ENCODE data around the gene NKX6-2.

The NKX6-2 gene

GRCh38 chr10:132807621-132808049 is 21.7 kb upstream of the NKX6-2 start:
- Histone ChIP-seq H2BK15ac (ENCODE audit: low read length) (no peak overlapping the region), H3K18ac (ENCODE audit: low read length) (no peak overlapping the region), H3K4ac (ENCODE audit: low read length) (no peak overlapping the region), H4K91ac (ENCODE audit: low read depth, low read length, poor library complexity) (no peak overlapping the region), H3K14ac (ENCODE audit: low read length) (peak overlapping the region; percentile 31), H3K36me3 (replicated peaks in 1 of 2; ENCODE audit: control insufficient read depth in 2 of 2, insufficient read depth in 2 of 2, low read length in 2 of 2) (no peaks in the 10 kb centered on the region), H3K9me3 (replicated peaks in 1 of 2; ENCODE audit: control insufficient read depth in 2 of 2, insufficient read depth in 1 of 2, low read depth in 1 of 2, low read length in 2 of 2) (no peaks in the 10 kb centered on the region), H3K23ac (ENCODE audit: low read depth, low read length, poor library complexity) (no peak overlapping the region), H2BK120ac (ENCODE audit: low read depth, low read length) (no peak overlapping the region), H2BK12ac (ENCODE audit: low read length) (peak overlapping the region; percentile 30), H3K27ac (replicated peaks; ENCODE audit: low read length) (no peak overlapping the region), H3K27me3 (ENCODE audit: control insufficient read depth in 3 of 3, insufficient read depth in 3 of 3, low read depth in 1 of 3, low read length in 3 of 3) (peaks cover 0 to 6% (median 0%) of the 10 kb centered on the region in 3 experiments), H4K8ac (ENCODE audit: low read depth, low read length) (no peak overlapping the region), H2AFZ (ENCODE audit: low read length) (no peak overlapping the region), H2BK5ac (ENCODE audit: low read length) (no peak overlapping the region), H3K4me2 (ENCODE audit: insufficient read depth, low read length, poor library complexity, severe bottlenecking) (no peak overlapping the region), H3K4me1 (ENCODE audit: control insufficient read depth in 2 of 2, insufficient read depth in 1 of 2, low read depth in 1 of 2, low read length in 2 of 2) (peaks cover 0 to 4% of the 10 kb centered on the region in 2 donors), H2AK5ac (ENCODE audit: low read depth, low read length) (peak overlapping the region; percentile 53), H3K9ac (ENCODE audit: low read depth, low read length, poor library complexity) (no peak overlapping the region), H3K79me1 (ENCODE audit: low read depth, low read length) (no peaks in the 10 kb centered on the region), H3K4me3 (ENCODE audit: low read length in 2 of 2) (no peak overlapping the region)
- WGBS, 2 donors (ENCODE audit: extremely low coverage in 2 of 2, insufficient read length in 2 of 2, insufficient replicate concordance in 1 of 2), result no CpG with 5 or more reads among the region's 27 CpGs
- DNase-seq (ENCODE audit: low spot score), result no peak

GRCh38 chr10:132806561-132807003 is 20.6 kb upstream of the NKX6-2 start:
- Histone ChIP-seq H3K9me3 (replicated peaks in 1 of 2; ENCODE audit: control insufficient read depth in 2 of 2, insufficient read depth in 1 of 2, low read depth in 1 of 2, low read length in 2 of 2) (peaks cover 6% of the 10 kb centered on the region in 2 donors), H3K14ac (ENCODE audit: low read length) (no peak overlapping the region), H3K4me1 (ENCODE audit: control insufficient read depth in 2 of 2, insufficient read depth in 1 of 2, low read depth in 1 of 2, low read length in 2 of 2) (peaks cover 0 to 4% of the 10 kb centered on the region in 2 donors), H2BK15ac (ENCODE audit: low read length) (no peak overlapping the region), H4K91ac (ENCODE audit: low read depth, low read length, poor library complexity) (no peak overlapping the region), H2AK5ac (ENCODE audit: low read depth, low read length) (peak overlapping the region; percentile 52), H3K79me1 (ENCODE audit: low read depth, low read length) (no peaks in the 10 kb centered on the region), H3K36me3 (replicated peaks in 1 of 2; ENCODE audit: control insufficient read depth in 2 of 2, insufficient read depth in 2 of 2, low read length in 2 of 2) (no peaks in the 10 kb centered on the region), H3K4ac (ENCODE audit: low read length) (no peak overlapping the region), H3K4me2 (ENCODE audit: insufficient read depth, low read length, poor library complexity, severe bottlenecking) (no peak overlapping the region), H3K18ac (ENCODE audit: low read length) (peak overlapping the region; percentile 5), H2AFZ (ENCODE audit: low read length) (no peak overlapping the region), H3K27ac (replicated peaks; ENCODE audit: low read length) (no peak overlapping the region), H3K23ac (ENCODE audit: low read depth, low read length, poor library complexity) (no peak overlapping the region), H3K4me3 (ENCODE audit: low read length in 2 of 2) (no peak overlapping the region), H3K27me3 (ENCODE audit: control insufficient read depth in 3 of 3, insufficient read depth in 3 of 3, low read depth in 1 of 3, low read length in 3 of 3) (peaks cover 0 to 6% (median 0%) of the 10 kb centered on the region in 3 experiments), H3K9ac (ENCODE audit: low read depth, low read length, poor library complexity) (no peak overlapping the region), H4K8ac (ENCODE audit: low read depth, low read length) (no peak overlapping the region), H2BK12ac (ENCODE audit: low read length) (no peak overlapping the region), H2BK120ac (ENCODE audit: low read depth, low read length) (no peak overlapping the region), H2BK5ac (ENCODE audit: low read length) (no peak overlapping the region)
- DNase-seq (ENCODE audit: low spot score), result no peak
- WGBS, 2 donors (ENCODE audit: extremely low coverage in 2 of 2, insufficient read length in 2 of 2, insufficient replicate concordance in 1 of 2), result no CpG with 5 or more reads among the region's 25 CpGs

- H3K9me3 ChIP-seq (replicated peaks in 1 of 2; ENCODE audit: control insufficient read depth in 2 of 2, insufficient read depth in 1 of 2, low read depth in 1 of 2, low read length in 2 of 2), result peaks cover 7% of the 10 kb centered on the region in 2 donors
- H4K91ac ChIP-seq (ENCODE audit: low read depth, low read length, poor library complexity), result no peak overlapping the region
- H2AFZ ChIP-seq (ENCODE audit: low read length), result no peak overlapping the region
- H3K4me3 ChIP-seq (ENCODE audit: low read length in 2 of 2), result no peak overlapping the region
- H3K4me2 ChIP-seq (ENCODE audit: insufficient read depth, low read length, poor library complexity, severe bottlenecking), result no peak overlapping the region
- no peak overlapping the region for H3K4ac ChIP-seq (ENCODE audit: low read length)
- no peak for DNase-seq (ENCODE audit: low spot score)
- H2BK15ac ChIP-seq (ENCODE audit: low read length), result no peak overlapping the region
- no peak overlapping the region for H3K27ac ChIP-seq (replicated peaks; ENCODE audit: low read length)
- no peak overlapping the region for H3K9ac ChIP-seq (ENCODE audit: low read depth, low read length, poor library complexity)
- H3K23ac ChIP-seq (ENCODE audit: low read depth, low read length, poor library complexity), result no peak overlapping the region
- no peak overlapping the region for H2AK5ac ChIP-seq (ENCODE audit: low read depth, low read length)
- H2BK5ac ChIP-seq (ENCODE audit: low read length), result no peak overlapping the region
- H3K18ac ChIP-seq (ENCODE audit: low read length), result no peak overlapping the region
- WGBS, 2 donors (ENCODE audit: extremely low coverage in 2 of 2, insufficient read length in 2 of 2, insufficient replicate concordance in 1 of 2), result no CpG with 5 or more reads among the region's 7 CpGs
- no peaks in the 10 kb centered on the region for H3K36me3 ChIP-seq (replicated peaks in 1 of 2; ENCODE audit: control insufficient read depth in 2 of 2, insufficient read depth in 2 of 2, low read length in 2 of 2)
- no peak overlapping the region for H4K8ac ChIP-seq (ENCODE audit: low read depth, low read length)
- peaks cover 0 to 6% (median 0%) of the 10 kb centered on the region in 3 experiments for H3K27me3 ChIP-seq (ENCODE audit: control insufficient read depth in 3 of 3, insufficient read depth in 3 of 3, low read depth in 1 of 3, low read length in 3 of 3)
- peaks cover 0 to 4% of the 10 kb centered on the region in 2 donors for H3K4me1 ChIP-seq (ENCODE audit: control insufficient read depth in 2 of 2, insufficient read depth in 1 of 2, low read depth in 1 of 2, low read length in 2 of 2)
- H2BK120ac ChIP-seq (ENCODE audit: low read depth, low read length), result no peak overlapping the region
- H2BK12ac ChIP-seq (ENCODE audit: low read length), result no peak overlapping the region
- H3K79me1 ChIP-seq (ENCODE audit: low read depth, low read length), result no peaks in the 10 kb centered on the region
- H3K14ac ChIP-seq (ENCODE audit: low read length), result no peak overlapping the region
Measured at GRCh38 chr10:132806110-132806509, 20.2 kb upstream of the NKX6-2 start.

- Histone ChIP-seq H3K4me1 (ENCODE audit: control insufficient read depth in 2 of 2, insufficient read depth in 1 of 2, low read depth in 1 of 2, low read length in 2 of 2) (peaks cover 0 to 3% of the 10 kb centered on the region in 2 donors), H2BK15ac (ENCODE audit: low read length) (peak overlapping the region; percentile 37), H3K79me1 (ENCODE audit: low read depth, low read length) (no peaks in the 10 kb centered on the region), H3K4ac (ENCODE audit: low read length) (no peak overlapping the region), H3K9ac (ENCODE audit: low read depth, low read length, poor library complexity) (no peak overlapping the region), H3K4me2 (ENCODE audit: insufficient read depth, low read length, poor library complexity, severe bottlenecking) (no peak overlapping the region), H3K36me3 (replicated peaks in 1 of 2; ENCODE audit: control insufficient read depth in 2 of 2, insufficient read depth in 2 of 2, low read length in 2 of 2) (no peaks in the 10 kb centered on the region), H3K27me3 (ENCODE audit: control insufficient read depth in 3 of 3, insufficient read depth in 3 of 3, low read depth in 1 of 3, low read length in 3 of 3) (peaks cover 0 to 4% (median 0%) of the 10 kb centered on the region in 3 experiments), H3K9me3 (replicated peaks in 1 of 2; ENCODE audit: control insufficient read depth in 2 of 2, insufficient read depth in 1 of 2, low read depth in 1 of 2, low read length in 2 of 2) (peaks cover 7% of the 10 kb centered on the region in 2 donors), H3K14ac (ENCODE audit: low read length) (no peak overlapping the region), H2BK120ac (ENCODE audit: low read depth, low read length) (no peak overlapping the region), H3K23ac (ENCODE audit: low read depth, low read length, poor library complexity) (no peak overlapping the region), H2BK12ac (ENCODE audit: low read length) (no peak overlapping the region), H3K4me3 (ENCODE audit: low read length in 2 of 2) (no peak overlapping the region), H4K91ac (ENCODE audit: low read depth, low read length, poor library complexity) (no peak overlapping the region), H4K8ac (ENCODE audit: low read depth, low read length) (no peak overlapping the region), H2AK5ac (ENCODE audit: low read depth, low read length) (no peak overlapping the region), H3K18ac (ENCODE audit: low read length) (peak overlapping the region; percentile 83), H2BK5ac (ENCODE audit: low read length) (no peak overlapping the region), H2AFZ (ENCODE audit: low read length) (no peak overlapping the region), H3K27ac (replicated peaks; ENCODE audit: low read length) (no peak overlapping the region)
- no peak for DNase-seq (ENCODE audit: low spot score)
- WGBS, 2 donors (ENCODE audit: extremely low coverage in 2 of 2, insufficient read length in 2 of 2, insufficient replicate concordance in 1 of 2), result no CpG with 5 or more reads among the region's 21 CpGs
Measured at GRCh38 chr10:132805599-132805998, 19.7 kb upstream of the NKX6-2 start.

Data from neuronal stem cell (in vitro differentiated cells).